B cell (primary cell): Measurements from ENCODE around the gene BHLHE23. TPM values are rescaled to one million over a fixed set of nuclear protein-coding genes. Genes with fewer than 3 reads are reported as not detected.

ENCODE experiments used
- ATAC-seq: fragments of 200-7000 bp; cut with Tn5 transposase; one replicate; pipeline ENCODE4 v1.10.0; 2021; ENCODE audit warnings: low read depth, mild to moderate bottlenecking, moderate number of reproducible peaks, moderate library complexity
- CTCF ChIA-PET: fragments of 350-600 bp; sonication (Branson Sonifier 250); formaldehyde crosslinking; loops from one replicate; lab custom pipeline; 2021; ENCODE audit warnings: antibody characterized with exemption, inconsistent platforms; lab: Charles Lee
- POLR2A ChIA-PET: fragments of 350-600 bp; sonication (Branson Sonifier 250); formaldehyde crosslinking; loops from one replicate; lab custom pipeline; 2021; ENCODE audit warnings: antibody characterized with exemption; lab: Charles Lee
- DNase-seq: peaks from one replicate; pipeline ENCODE4 v3.0.0; 2013
- H2AFZ ChIP-seq: 2 replicates; pipeline ENCODE4 v1.6.1; 2012; ENCODE audit warnings: mild to moderate bottlenecking, low read depth, low read length; ENCODE audit not compliant: insufficient read depth, poor library complexity, severe bottlenecking
- H3K27ac ChIP-seq, 2 donors: 1 replicate in 1 of 2; 2 replicates in 1 of 2; pipeline ENCODE4 v1.5.1; 2012 to 2013; ENCODE audit warnings: low read length in 2 of 2, mild to moderate bottlenecking in 2 of 2, moderate library complexity in 1 of 2
- H3K27me3 ChIP-seq, 4 experiments: fragments of 200-600 bp in 1 of 4; sonication (generic) in 1 of 4; replicated peaks in 1 of 4; 1 replicate in 2 of 4; 2 replicates in 2 of 4; pipeline versions ENCODE4 v1.6.1 to v1.7.0; 2013 to 2016; ENCODE audit warnings: low read length in 3 of 4, mild to moderate bottlenecking in 2 of 4, mixed read lengths in 1 of 4, moderate library complexity in 1 of 4; ENCODE audit not compliant: insufficient read depth in 4 of 4, control insufficient read depth in 3 of 4; ENCODE audit errors: control extremely low read depth in 1 of 4
- H3K36me3 ChIP-seq, 2 experiments: replicated peaks in 1 of 2; 1 replicate in 1 of 2; 2 replicates in 1 of 2; pipeline versions ENCODE4 v1.6.1 to v1.7.1; 2013; ENCODE audit warnings: low read length in 1 of 2; ENCODE audit not compliant: insufficient read depth in 2 of 2, control insufficient read depth in 1 of 2; ENCODE audit errors: control extremely low read depth in 1 of 2, extremely low read depth in 1 of 2
- H3K4me1 ChIP-seq, 2 donors: fragments of 200-600 bp in 1 of 2; sonication (generic) in 1 of 2; 1 replicate in 1 of 2; 2 replicates in 1 of 2; pipeline versions ENCODE4 v1.5.1 to v1.6.1; 2013 to 2017; ENCODE audit warnings: low read length in 2 of 2; ENCODE audit not compliant: control insufficient read depth in 2 of 2, insufficient read depth in 2 of 2
- H3K4me2 ChIP-seq: replicated peaks from 2 replicates; pipeline ENCODE3; 2012; ENCODE audit warnings: mild to moderate bottlenecking, low read depth, low read length; ENCODE audit not compliant: poor library complexity, severe bottlenecking
- H3K4me3 ChIP-seq, 5 experiments: fragments of 200-600 bp in 1 of 5; sonication (generic) in 1 of 5; 1 replicate in 3 of 5; 2 replicates in 2 of 5; pipeline versions ENCODE4 v1.5.1 to v1.7.0; 2011 to 2016; ENCODE audit warnings: low read length in 4 of 5, mild to moderate bottlenecking in 4 of 5, low read depth in 2 of 5, control low read depth in 1 of 5, moderate library complexity in 1 of 5; ENCODE audit not compliant: insufficient read depth in 1 of 5; ENCODE audit errors: control extremely low read depth in 1 of 5, extremely low read depth in 1 of 5
- H3K79me2 ChIP-seq: fragments of 200-600 bp; sonication (generic); one replicate; pipeline ENCODE4 v1.6.0; 2016; ENCODE audit warnings: low read length; ENCODE audit not compliant: control insufficient read depth, insufficient read depth
- H3K9ac ChIP-seq: fragments of 200-600 bp; sonication (generic); 2 replicates; pipeline ENCODE4 v1.6.1; 2017; ENCODE audit warnings: mild to moderate bottlenecking, low read length, moderate library complexity
- H3K9me3 ChIP-seq, 3 donors: one replicate each; pipeline versions ENCODE4 v1.6.1 to v1.7.1; 2013; ENCODE audit warnings: low read length in 2 of 3; ENCODE audit not compliant: control insufficient read depth in 2 of 3, insufficient read depth in 1 of 3; ENCODE audit errors: control extremely low read depth in 1 of 3
- H4K20me1 ChIP-seq: 2 replicates; pipeline ENCODE4 v1.6.0; 2012; ENCODE audit warnings: mild to moderate bottlenecking, low read length; ENCODE audit not compliant: insufficient read depth, control insufficient read depth, poor library complexity, severe bottlenecking
- H3K27ac Mint-ChIP-seq: one replicate; pipeline ENCODE4 v1.8.0; 2021; ENCODE audit warnings: mixed read lengths
- H3K27me3 Mint-ChIP-seq: one replicate; pipeline ENCODE4 v1.8.0; 2021; ENCODE audit warnings: mixed read lengths
- H3K4me1 Mint-ChIP-seq: one replicate; pipeline ENCODE4 v1.8.0; 2021; ENCODE audit warnings: mixed read lengths
- H3K4me3 Mint-ChIP-seq: one replicate; pipeline ENCODE4 v1.8.0; 2021; ENCODE audit warnings: mixed read lengths
- H3K9me3 Mint-ChIP-seq: one replicate; pipeline ENCODE4 v1.8.0; 2022; ENCODE audit warnings: mixed read lengths; ENCODE audit not compliant: insufficient read depth
- EZH2 ChIP-seq: IDR thresholded peaks from 2 replicates; pipeline ENCODE4 v1.6.1; 2012; ENCODE audit warnings: borderline replicate concordance, low read depth, mild to moderate bottlenecking, moderate library complexity, low read length; ENCODE audit not compliant: insufficient read depth, poor library complexity, severe bottlenecking
- WGBS: methylation state at CpG from one replicate; pipeline ENCODE4 v1.1.5; 2013; ENCODE audit warnings: missing lambda C conversion rate; ENCODE audit not compliant: insufficient coverage; 5-methylcytosine and 5-hydroxymethylcytosine counted together
- intact Hi-C: fragments of 100-400 bp; cut with micrococcal nuclease; formaldehyde crosslinking; loops from one replicate; pipeline ENCODE4 v1.10.0; 2022
- polyA plus RNA-seq: library from polyadenylated mRNA; depleted of rRNA; stranded (reverse); fragments of >200 nt; gene quantifications from 2 replicates; pipeline ENCODE4 v1.2.3, GENCODE V29; 2012
- total RNA-seq, 2 donors: library from RNA; stranded (reverse); fragments of 120-200 nt in 1 of 2; gene quantifications; 1 replicate in 1 of 2; 2 replicates in 1 of 2; pipeline versions ENCODE4 v1.2.3 to v1.2.4, GENCODE V29; 2013 to 2022
- TF ChIP-seq, protein P1 (sequence below): fragments of 200-600 bp; IDR thresholded peaks from one replicate; pipeline ENCODE4 v1.8.0; 2022; ENCODE audit warnings: antibody characterized with exemption, mild to moderate bottlenecking

Gene BHLHE23
- total and polyA plus RNA-seq, 2 donors (not counting 1 experiment from before 2014, with no cell fraction given), result not detected

DNA sequence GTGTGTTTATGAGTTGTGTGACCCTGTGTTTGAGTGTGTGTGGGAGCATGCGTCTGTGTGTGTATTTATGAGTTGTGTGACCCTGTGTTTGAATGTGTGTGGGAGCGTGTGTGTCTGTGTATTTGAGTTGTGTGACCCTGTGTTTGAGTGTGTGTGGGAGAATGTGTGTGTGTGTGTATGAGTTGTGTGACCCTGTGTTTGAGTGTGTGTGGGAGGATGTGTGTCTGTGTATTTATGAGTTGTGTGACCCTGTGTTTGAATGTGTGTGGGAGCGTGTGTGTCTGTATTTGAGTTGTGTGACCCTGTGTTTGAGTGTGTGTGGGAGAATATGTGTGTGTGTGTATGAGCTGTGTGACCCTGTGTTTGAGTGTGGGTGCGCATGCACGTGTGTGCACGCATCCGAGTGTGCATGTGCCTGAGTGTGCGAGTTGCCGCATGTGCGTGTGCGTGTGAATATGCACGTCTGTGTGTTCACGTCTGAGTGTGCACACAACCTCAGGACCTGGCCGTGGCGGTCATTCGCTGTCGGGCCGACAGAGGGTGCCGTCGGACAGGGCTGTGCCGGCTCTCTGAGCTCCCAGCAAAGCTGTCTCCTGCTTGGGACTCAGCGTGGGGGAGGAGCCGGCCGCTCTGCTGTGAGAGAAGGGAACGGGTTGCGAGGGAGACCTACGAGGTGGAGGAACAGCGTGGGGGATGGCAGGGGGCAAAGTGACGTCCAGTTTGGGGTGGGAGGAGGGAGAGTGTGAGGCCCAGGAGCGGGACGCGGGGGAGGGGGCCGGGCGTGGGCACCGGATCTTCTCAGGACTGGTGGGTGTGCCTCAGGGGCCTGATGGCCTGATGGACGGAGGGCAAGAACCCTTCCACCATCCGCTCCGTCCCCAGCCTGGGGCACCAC lies 34.6 kb downstream of the BHLHE23 start:
- H3K4me1 Mint-ChIP-seq, result peaks cover 29% of the 10 kb centered on the region
- ChIA-PET POLR2A (interaction anchor here (1.3 to 1.7 kb wide), 3 partner anchors 18 to 72 kb away, joined by 3 to 12 read pairs (median 7); no protein-coding TSS in a partner anchor), CTCF (interaction anchor here (0.6 to 1.9 kb wide), 22 partner anchors 9 to 251 kb away, joined by 3 to 24 read pairs (median 4); partner anchors contain the start of gene SLC17A9)
- Histone ChIP-seq H3K4me3 (peak overlapping the region in 3 of 5 experiments; percentile 38 to 49 (median 45)), H3K27ac (no peak overlapping the region), H4K20me1 (no peaks in the 10 kb centered on the region), H3K9me3 (peaks cover 0 to 9% (median 0%) of the 10 kb centered on the region in 3 donors), H2AFZ (peak overlapping the region; percentile 71), H3K4me1 (peaks cover 18 to 24% of the 10 kb centered on the region in 2 donors), H3K4me2 (peak overlapping the region; percentile 87), H3K9ac (peak overlapping the region; percentile 17), H3K36me3 (no peaks in the 10 kb centered on the region), H3K27me3 (peaks cover 0 to 63% (median 27%) of the 10 kb centered on the region in 4 experiments), H3K79me2 (no peaks in the 10 kb centered on the region)
- intact Hi-C loops, result loop anchor here (1.0 kb wide), 4 partner anchors 18 to 84 kb away; no protein-coding TSS in a partner anchor
- TF ChIP-seq, protein P1, sequence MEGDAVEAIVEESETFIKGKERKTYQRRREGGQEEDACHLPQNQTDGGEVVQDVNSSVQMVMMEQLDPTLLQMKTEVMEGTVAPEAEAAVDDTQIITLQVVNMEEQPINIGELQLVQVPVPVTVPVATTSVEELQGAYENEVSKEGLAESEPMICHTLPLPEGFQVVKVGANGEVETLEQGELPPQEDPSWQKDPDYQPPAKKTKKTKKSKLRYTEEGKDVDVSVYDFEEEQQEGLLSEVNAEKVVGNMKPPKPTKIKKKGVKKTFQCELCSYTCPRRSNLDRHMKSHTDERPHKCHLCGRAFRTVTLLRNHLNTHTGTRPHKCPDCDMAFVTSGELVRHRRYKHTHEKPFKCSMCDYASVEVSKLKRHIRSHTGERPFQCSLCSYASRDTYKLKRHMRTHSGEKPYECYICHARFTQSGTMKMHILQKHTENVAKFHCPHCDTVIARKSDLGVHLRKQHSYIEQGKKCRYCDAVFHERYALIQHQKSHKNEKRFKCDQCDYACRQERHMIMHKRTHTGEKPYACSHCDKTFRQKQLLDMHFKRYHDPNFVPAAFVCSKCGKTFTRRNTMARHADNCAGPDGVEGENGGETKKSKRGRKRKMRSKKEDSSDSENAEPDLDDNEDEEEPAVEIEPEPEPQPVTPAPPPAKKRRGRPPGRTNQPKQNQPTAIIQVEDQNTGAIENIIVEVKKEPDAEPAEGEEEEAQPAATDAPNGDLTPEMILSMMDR, result peak; percentile 85
- no peak for TF ChIP-seq EZH2
- DNase-seq, result peak; percentile 88
- ATAC-seq, result peak; percentile 96
- no peaks in the 10 kb centered on the region for H3K9me3 Mint-ChIP-seq
- peaks cover 38% of the 10 kb centered on the region for H3K27me3 Mint-ChIP-seq
- 4% methylated on average over 37 of the region's 38 CpGs for WGBS
- H3K27ac Mint-ChIP-seq, result peak overlapping the region; percentile 37
- H3K4me3 Mint-ChIP-seq, result peak overlapping the region; percentile 82
